Measurements from ENCODE around the gene ATP8B3. TPM values are rescaled to one million over a fixed set of nuclear protein-coding genes. Genes with fewer than 3 reads are reported as not detected.
"Not testable (repeated sequence)": the region's sequence is repeated elsewhere in the genome, so short reads cannot be mapped to it uniquely, and the experiment has no call there.

ATP8B3 gene
- total RNA-seq, 1 donor from 2014 or later, result 0.96 TPM

DNA sequence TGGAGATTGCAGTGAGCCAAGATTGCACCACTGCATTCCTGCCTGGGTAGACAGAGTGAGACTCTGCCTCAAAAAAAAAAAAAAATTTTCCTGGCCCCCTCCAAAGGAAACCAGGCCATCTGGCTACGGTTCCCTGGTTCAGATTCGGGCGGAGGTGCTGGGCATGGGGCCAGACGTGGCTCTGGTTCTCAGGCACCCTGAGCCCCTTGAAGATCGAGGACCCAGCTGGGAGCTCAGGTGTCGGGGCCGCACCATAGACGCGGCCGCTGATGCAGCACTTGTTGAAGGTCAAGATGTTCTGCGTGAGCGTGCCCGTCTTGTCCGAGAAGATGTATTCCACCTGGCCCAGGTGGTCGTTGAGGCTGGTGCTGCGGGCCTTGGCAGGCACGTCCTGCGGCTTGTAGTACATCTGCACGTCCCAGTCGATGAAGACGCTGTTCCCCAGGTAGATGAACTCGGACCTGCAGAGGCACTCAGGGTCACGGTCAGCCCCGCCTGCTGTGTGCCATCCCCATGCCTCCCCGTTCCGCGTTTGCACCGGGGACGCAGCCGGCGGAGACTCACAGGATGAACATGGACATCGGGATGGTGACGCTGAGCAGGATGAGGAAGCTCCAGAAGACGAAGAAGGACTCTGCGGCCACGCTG is 12.3 kb downstream of the ATP8B3 start:
- TF ChIP-seq CTCF (IDR thresholded peaks at IDR 0.05; ENCODE audit: insufficient read depth, low read length, poor library complexity, severe bottlenecking), result no peak
- peaks cover 21% of the 10 kb centered on the region for H3K27me3 ChIP-seq (ENCODE audit: control insufficient read depth, insufficient read depth, low read length)
- no peak for DNase-seq (ENCODE audit: low read depth)
- H3K4me3 ChIP-seq (ENCODE audit: low read depth, low read length), result no peak overlapping the region
- no peaks in the 10 kb centered on the region for H3K36me3 ChIP-seq (ENCODE audit: control insufficient read depth, insufficient read depth, low read length)

DNA sequence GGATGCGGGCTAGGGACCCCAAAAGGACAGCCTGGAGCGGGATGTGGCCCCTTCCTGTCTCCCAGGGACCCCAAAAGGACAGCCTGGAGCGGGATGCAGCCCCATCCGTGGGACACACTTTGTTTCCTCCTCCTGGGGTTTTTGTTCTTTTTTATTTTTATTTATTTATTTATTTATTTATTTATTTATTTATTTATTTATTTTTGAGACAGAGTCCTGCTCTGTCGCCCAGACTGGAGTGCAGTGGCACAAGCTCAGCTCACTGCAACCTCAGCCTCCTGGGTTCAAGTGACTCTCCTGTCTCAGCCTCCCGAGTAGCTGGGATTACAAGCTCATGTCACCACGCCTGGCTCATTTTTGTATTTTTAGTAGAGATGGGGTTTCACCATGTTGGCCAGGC is 14.8 kb downstream of the ATP8B3 start:
- DNase-seq (ENCODE audit: low read depth); H3K4me3 ChIP-seq (ENCODE audit: low read depth, low read length); H3K36me3 ChIP-seq (ENCODE audit: control insufficient read depth, insufficient read depth, low read length): not testable (repeated sequence)
- H3K27me3 ChIP-seq (ENCODE audit: control insufficient read depth, insufficient read depth, low read length), result peaks cover 21% of the 10 kb centered on the region

GRCh38 chr19:1796395-1797142 is 15.5 kb downstream of the ATP8B3 start:
- Histone ChIP-seq H3K36me3 (ENCODE audit: control insufficient read depth, insufficient read depth, low read length) (no peaks in the 10 kb centered on the region), H3K4me3 (ENCODE audit: low read depth, low read length) (no peak overlapping the region), H3K27me3 (ENCODE audit: control insufficient read depth, insufficient read depth, low read length) (peaks cover 21% of the 10 kb centered on the region)
- DNase-seq (ENCODE audit: low read depth), result no peak
- no peak for TF ChIP-seq CTCF (IDR thresholded peaks at IDR 0.05; ENCODE audit: insufficient read depth, low read length, poor library complexity, severe bottlenecking)

- no peak for TF ChIP-seq CTCF (IDR thresholded peaks at IDR 0.05; ENCODE audit: insufficient read depth, low read length, poor library complexity, severe bottlenecking)
- DNase-seq (ENCODE audit: low read depth), result no peak
Observed at GRCh38 chr19:1794424-1795172, 17.5 kb downstream of the ATP8B3 start.

GRCh38 chr19:1791879-1792278 is 20.2 kb downstream of the ATP8B3 start:
- Histone ChIP-seq H3K4me3 (ENCODE audit: low read depth, low read length) (no peak overlapping the region), H3K36me3 (ENCODE audit: control insufficient read depth, insufficient read depth, low read length) (no peaks in the 10 kb centered on the region), H3K27me3 (ENCODE audit: control insufficient read depth, insufficient read depth, low read length) (peaks cover 33% of the 10 kb centered on the region)
- no peak for DNase-seq (ENCODE audit: low read depth)
- no peak for TF ChIP-seq CTCF (IDR thresholded peaks at IDR 0.05; ENCODE audit: insufficient read depth, low read length, poor library complexity, severe bottlenecking)

More at GRCh38 chr19:1794424-1795172, 17.5 kb downstream of the ATP8B3 start:
- Histone ChIP-seq H3K4me3 (ENCODE audit: low read depth, low read length) (no peak overlapping the region), H3K27me3 (ENCODE audit: control insufficient read depth, insufficient read depth, low read length) (peaks cover 22% of the 10 kb centered on the region), H3K36me3 (ENCODE audit: control insufficient read depth, insufficient read depth, low read length) (no peaks in the 10 kb centered on the region)

Data from kidney epithelial cell (primary cell).